ENCODE results near the gene SMIM10L2A.
"Not testable (repeated sequence)": the region's sequence is repeated elsewhere in the genome, so short reads cannot be mapped to it uniquely, and the experiment has no call there.

SMIM10L2A gene

DNA sequence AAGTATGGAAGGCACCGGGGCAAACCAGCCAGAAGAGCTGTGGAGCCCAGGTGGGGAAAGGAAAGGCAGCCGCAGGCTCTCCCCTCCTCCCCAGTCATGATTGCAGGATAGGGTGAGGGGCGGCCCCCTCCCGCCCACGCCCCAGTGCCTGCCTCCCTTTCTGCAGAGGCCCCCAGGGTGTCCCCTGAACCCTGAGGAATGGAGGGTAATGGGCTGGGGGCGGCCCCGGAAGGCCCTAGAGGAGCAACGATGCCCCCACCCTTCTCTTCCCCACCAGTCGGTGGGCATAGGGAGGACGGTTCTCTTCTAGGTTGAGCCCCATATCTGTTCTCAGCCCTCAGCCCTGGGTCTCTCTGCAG lies 1.0 kb downstream of the SMIM10L2A start:
- DNase-seq (ENCODE audit: low read depth in 2 of 2): not testable (repeated sequence)

- not testable (repeated sequence) for DNase-seq (ENCODE audit: low read depth in 2 of 2)
These were observed 1.6 kb downstream of the SMIM10L2A start for GRCh38 chrX:135423173-135423864.

DNA sequence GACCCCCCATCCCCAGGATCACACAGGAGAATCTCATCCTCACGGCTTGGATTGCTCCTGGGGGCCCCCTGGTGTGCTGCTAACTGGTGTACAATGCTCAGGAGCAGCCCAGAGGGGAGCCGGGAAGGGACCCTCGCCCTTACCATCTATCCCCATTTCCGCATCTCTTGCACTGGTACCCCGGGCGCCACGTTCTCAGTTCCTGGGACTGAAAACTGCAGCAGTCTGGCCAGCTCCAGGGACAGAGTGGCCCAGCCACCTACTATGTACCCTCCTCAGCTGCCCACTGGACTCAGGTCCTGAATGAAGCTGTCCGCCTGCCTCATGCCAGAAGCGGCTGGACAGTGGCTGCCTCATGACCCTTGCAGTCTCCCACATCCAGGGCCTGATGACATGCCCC lies 2.7 kb downstream of the SMIM10L2A start:
- no peak for DNase-seq (ENCODE audit: low read depth in 2 of 2)

GRCh38 chrX:135425026-135425965 lies 3.6 kb downstream of the SMIM10L2A start:
- DNase-seq (ENCODE audit: low read depth in 2 of 2): no peak

- no peak for DNase-seq (ENCODE audit: low read depth in 2 of 2)
These were observed 7.7 kb downstream of the SMIM10L2A start for GRCh38 chrX:135429429-135429828.

GRCh38 chrX:135431886-135432285 lies 10.1 kb downstream of the SMIM10L2A start:
- DNase-seq (ENCODE audit: low read depth in 2 of 2): no peak

- no peak for DNase-seq (ENCODE audit: low read depth in 2 of 2)
These were observed 10.7 kb downstream of the SMIM10L2A start for GRCh38 chrX:135432453-135432852.

- no peak for DNase-seq (ENCODE audit: low read depth in 2 of 2)
These were observed 11.3 kb downstream of the SMIM10L2A start for GRCh38 chrX:135432881-135433521.

DNA sequence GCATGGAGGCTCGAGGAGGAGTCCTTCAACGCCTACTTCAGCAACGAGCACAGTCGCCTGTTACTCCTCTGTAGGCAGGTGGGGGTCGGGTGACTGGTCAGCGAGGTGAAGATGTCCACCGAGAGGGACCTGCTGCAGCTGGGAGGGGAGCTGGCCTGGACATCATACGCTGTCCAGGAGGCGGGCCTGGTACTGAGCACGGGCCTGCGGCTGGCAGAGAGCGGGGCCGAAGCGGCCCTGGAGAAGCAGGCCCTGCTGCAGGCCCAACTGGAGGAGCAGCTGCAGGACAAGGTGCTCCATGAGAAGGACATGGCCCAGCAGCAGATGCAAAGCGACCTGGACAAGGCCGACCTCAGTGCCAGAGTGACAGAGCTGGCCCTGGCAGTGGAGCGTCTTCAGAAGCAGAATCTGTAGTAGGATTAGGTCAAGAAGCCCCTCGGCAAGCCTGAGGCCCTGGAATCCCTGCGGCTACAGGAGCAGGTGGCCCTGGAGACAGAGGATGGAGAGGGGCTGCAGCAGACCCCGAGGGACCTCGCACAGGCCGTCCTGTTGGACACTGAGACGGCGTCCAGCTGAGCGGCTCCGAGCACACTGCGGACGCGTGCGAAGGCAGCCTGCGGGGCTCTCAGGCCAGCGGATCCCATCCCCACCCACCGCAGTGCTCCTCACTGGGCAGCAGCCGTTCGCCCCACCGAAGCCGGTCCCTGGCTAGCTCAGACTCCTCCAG lies 11.9 kb downstream of the SMIM10L2A start:
- DNase-seq (ENCODE audit: low read depth in 2 of 2): no peak

DNA sequence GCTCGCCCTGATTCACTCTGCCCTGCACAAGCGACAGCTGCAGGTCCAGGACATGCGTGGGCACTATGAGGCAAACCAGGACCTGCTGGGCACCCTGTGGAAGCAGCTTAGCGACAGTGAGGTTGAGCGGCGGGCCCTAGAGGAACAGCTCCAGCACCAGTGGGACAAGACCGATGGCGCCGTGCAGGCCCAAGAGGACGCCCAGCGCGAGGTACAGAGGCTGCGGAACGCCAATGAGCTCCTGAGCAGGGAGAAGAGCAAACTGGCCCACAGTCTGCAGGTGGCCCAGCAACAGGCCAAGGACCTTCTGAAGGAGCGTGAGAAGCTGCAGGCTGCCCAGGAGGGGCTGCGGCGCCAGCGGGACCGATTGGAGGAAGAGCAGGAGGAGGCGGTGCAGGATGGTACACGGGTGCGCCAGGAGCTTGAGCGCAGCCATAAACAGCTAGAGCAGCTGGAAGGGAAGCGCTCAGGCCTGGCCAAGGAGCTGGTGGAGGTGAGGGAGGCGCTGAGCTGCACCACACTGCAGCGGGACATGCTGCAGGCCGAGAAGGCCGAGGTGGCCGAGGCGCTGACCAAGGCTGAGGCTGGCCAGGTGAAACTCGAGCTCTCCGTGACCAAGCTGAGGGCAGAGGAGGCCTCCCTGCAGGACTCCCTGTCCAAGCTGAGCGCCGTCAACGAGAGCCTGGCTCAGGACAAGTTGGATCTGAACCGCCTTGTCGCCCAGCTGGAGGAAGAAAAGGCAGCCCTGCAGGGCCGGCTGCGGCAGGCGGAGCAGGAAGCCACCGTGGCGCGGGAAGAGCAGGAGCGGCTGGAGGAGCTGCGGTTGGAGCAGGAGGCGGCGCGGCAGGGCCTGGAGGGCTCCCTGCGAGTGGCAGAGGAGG lies 12.8 kb downstream of the SMIM10L2A start:
- no peak for DNase-seq (ENCODE audit: low read depth in 2 of 2)

GRCh38 chrX:135435139-135435922 lies 13.6 kb downstream of the SMIM10L2A start:
- no peak for DNase-seq (ENCODE audit: low read depth in 2 of 2)

DNA sequence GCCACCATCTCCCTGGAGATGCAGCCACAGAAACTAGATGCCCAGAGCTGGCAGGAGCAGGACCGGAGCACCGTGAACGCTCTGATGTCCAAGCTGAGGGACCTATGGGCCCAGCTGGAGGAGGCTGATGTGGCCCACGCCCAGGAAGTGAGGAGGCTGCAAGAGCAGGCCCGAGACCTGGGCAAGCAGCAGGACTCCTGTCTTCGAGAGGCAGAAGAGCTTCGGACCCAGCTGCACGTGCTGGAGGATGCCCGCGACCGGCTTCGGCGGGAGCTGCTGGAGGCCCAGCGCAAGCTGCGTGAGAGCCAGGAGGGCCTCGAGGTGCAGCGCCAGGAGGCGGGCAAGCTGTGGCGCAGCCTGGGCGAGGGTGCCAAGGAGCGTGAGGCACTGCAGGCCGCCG lies 14.2 kb downstream of the SMIM10L2A start:
- no peak for DNase-seq (ENCODE audit: low read depth in 2 of 2)

DNA sequence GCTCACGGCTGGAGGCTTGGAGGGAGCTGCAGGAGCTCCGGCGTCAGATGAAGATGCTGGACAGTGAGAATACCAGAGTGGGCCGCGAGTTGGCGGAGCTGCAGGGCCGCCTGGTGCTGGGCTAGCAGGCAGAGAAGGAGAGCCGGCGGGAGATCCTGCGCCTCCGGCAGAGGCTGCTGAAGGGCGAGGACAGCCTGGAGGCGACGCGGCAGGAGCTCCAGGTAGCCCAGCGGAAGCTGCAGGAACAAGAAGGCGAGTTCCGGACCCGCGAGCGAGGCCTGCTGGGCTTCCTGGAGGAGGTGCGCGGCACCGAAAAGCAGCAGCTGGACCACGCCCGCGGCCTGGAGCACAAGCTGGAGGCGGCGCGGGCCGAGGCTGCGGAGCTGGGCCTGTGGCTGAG lies 14.7 kb downstream of the SMIM10L2A start:
- no peak for DNase-seq (ENCODE audit: low read depth in 2 of 2)

DNA sequence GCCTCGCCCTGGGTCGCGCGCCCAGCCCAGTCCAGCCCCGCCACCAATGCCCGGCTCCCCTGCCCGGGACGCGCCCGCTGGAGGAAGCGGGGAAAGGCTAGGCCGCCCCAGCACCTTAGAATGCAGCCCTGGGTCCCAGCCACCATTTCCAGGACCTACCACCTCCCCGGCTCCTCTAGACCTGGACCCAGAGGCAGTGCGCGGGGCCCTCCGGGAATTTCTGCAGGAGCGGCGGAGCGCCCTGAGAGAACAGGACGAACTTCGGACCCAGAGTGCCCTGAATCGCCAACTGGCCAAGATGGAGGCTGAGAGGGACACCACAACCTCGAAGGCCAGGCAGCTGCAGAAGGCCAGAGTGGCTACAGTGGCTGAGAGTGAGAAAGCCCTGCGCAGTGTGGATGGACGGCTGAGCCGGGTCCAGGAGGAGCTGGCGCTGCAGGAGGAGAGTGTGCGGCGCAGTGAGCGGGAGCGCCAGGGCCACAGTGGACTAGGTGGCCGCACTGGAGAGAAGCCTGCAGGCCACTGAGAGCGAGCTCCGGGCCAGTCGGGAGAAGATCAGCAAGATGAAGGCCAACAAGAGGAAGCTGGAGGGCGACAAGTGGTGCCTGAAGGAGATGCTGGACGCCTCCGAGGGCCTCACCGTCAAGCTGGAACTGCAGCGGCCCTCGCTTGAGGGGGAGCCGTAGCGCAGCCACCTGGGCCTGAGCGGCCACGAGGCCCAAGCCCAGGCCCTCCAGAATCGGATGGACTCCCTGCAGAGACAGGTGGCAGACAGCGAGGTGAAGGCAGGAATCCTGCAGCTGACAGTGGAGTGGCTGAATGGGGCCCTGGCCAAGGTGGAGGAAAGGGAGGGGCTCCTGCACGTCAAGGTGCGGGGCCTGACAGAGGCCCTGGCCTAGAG lies 15.5 kb downstream of the SMIM10L2A start:
- DNase-seq (ENCODE audit: low read depth in 2 of 2): no peak

DNA sequence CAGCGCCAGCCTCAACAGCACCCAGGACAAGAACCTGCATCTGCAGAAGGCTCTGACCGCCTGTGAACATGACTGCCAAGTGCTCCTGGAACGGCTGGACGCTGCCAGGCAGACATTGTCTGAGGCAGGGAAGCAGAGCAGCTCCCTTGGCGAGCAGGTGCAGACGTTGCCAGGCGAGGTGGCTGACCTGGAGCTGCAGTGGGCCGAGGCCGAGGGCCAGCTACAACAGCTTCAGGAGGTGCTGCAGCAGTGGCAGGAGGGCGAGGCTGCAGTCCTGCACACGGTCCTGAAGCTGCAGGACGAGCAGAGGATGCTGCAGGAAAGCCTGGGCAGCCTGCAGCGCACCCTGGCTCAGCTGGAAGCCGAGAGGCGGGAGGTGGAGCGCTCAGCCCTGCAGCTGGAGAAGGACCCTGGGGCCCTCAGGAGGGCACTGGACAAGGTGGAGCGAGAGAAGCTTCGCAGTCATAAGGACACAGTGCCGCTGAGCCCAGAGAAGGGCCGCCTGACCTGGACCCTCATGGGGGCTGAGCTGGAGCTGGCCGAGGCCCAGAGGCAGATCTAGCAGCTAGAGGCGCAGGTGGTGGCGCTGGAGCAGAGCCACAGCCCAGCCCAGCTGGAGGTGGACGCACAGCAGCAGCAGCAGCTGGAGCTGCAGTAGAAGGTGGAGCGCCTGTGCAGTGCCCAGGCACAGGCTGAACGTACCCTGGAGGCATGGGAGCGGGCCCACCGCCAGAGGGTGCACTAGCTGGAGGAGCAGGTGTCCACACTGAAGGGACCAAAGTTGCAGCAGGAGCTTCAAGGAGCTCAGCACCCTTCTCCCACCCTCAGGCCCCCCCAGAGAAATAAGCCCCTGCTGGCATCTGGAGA lies 16.4 kb downstream of the SMIM10L2A start:
- no peak for DNase-seq (ENCODE audit: low read depth in 2 of 2)

GRCh38 chrX:135438734-135439043 lies 16.9 kb downstream of the SMIM10L2A start:
- DNase-seq (ENCODE audit: low read depth in 2 of 2): no peak

GRCh38 chrX:135449637-135450550 lies 28.1 kb downstream of the SMIM10L2A start:
- no peak for DNase-seq (ENCODE audit: low read depth in 2 of 2)
